HG03064 (cell line): ENCODE data around the gene FUBP3.

Source experiments
- ATAC-seq: cut with Tn5 transposase; IDR thresholded peaks from one replicate; pipeline ENCODE4 v1.9.1; 2021; ENCODE audit warnings: low read depth; ENCODE audit not compliant: unreplicated experiment

The FUBP3 gene, protein sequence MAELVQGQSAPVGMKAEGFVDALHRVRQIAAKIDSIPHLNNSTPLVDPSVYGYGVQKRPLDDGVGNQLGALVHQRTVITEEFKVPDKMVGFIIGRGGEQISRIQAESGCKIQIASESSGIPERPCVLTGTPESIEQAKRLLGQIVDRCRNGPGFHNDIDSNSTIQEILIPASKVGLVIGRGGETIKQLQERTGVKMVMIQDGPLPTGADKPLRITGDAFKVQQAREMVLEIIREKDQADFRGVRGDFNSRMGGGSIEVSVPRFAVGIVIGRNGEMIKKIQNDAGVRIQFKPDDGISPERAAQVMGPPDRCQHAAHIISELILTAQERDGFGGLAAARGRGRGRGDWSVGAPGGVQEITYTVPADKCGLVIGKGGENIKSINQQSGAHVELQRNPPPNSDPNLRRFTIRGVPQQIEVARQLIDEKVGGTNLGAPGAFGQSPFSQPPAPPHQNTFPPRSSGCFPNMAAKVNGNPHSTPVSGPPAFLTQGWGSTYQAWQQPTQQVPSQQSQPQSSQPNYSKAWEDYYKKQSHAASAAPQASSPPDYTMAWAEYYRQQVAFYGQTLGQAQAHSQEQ

DNA sequence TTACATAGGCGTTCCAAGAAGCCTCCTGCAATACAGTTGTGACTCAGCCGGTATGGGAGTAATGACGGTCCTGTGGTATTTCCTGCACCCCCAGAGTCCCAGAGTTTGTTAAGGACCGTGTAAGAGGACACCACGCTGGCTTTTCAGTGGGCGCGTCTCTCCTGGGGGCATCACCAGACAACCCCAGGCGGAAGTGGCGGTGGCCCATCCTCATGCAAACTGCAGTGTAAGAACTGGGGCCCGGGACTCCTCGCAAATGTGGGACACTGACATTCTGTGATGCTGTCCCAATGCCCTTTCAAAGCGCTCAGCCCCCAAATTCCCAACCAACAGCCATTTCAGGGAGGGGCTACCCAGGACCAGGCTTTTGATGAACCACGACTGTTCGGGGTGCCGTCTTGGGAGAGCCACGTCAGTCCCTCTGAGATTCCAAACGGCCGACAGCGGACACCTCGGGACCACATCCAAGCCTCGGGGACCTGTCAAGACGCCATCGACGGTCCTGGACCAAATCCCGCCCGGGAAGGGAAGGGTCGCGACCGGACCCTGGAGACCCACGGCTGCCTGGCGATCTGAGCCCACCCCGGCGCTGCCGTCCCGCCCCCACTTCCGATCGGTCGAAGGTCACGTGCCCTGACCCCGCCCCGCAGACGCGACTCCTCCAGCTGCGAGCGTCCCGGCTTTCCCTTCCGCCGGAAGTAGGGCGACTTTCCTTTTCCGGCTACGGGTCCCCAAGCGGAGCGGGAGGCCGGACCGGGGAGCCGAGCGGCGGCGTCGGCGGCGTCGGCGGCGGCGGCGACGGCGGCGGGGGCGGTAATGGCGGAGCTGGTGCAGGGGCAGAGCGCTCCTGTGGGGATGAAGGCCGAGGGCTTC lies at the start of gene FUBP3:
Gene FUBP3 (plus strand): TSS at position 713 of the 873 bp plus-strand sequence. CDS start 104 bp downstream, at position 817.
- peak; percentile 82 for ATAC-seq

- no peak for ATAC-seq
Measured at GRCh38 chr9:130530938-130531337, 48.4 kb upstream of the FUBP3 start.

- ATAC-seq: no peak
Measured at GRCh38 chr9:130531670-130532069, 47.7 kb upstream of the FUBP3 start.

DNA sequence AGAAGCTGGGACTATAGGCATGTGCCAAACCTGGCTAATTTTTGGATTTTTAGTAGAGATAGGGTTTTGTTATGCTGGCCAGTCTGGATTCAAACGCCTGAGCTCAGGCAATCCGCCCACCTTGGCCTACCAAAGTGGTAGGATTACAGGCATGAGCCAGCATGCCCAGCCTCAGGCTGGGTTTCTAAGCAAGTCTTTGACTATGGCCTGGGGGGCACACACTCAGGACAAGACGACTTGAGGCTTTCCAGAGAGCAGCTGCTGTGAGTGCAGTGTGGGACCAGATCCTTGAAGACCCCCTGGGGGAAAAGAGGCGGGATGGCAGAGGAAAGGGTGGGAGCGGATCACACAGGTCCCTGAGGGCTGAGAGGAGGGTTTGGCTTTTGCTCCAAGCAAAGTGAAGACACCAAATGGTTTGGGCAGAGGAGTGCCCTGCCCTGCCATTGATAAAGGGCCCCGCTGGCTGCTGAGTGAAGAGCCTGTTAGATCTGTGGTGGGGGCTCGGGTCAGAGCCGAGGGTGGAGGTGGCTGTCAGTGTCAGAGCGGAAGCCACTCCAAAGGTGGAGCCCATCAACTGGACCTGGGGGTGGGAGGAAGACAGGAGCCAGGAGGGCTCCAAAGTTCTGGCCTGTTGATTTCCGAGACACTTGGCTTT lies 46.8 kb upstream of the FUBP3 start:
- ATAC-seq: no peak

- ATAC-seq: no peak
Measured at GRCh38 chr9:130535818-130536521, 43.4 kb upstream of the FUBP3 start.

DNA sequence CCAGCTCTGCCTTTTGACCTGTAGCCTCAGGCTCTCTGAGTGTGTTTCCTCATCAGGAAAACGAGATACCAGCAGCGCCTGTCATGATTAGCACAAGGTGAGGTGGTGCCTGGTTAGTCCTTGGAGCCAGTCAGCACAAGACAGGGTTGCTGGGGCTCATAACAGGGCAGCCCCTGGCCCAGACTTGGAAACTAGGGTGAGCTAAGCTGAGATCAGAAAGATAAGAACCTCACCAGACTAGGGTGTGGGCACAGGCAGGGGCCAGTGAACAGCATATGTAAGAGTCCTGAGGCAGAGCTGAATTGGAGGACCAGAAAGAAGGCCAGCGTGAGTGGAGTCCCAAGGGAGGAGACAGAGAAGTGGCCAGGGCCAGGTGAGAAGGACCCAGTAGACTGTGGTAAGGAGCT lies 42.7 kb upstream of the FUBP3 start:
- ATAC-seq: no peak

DNA sequence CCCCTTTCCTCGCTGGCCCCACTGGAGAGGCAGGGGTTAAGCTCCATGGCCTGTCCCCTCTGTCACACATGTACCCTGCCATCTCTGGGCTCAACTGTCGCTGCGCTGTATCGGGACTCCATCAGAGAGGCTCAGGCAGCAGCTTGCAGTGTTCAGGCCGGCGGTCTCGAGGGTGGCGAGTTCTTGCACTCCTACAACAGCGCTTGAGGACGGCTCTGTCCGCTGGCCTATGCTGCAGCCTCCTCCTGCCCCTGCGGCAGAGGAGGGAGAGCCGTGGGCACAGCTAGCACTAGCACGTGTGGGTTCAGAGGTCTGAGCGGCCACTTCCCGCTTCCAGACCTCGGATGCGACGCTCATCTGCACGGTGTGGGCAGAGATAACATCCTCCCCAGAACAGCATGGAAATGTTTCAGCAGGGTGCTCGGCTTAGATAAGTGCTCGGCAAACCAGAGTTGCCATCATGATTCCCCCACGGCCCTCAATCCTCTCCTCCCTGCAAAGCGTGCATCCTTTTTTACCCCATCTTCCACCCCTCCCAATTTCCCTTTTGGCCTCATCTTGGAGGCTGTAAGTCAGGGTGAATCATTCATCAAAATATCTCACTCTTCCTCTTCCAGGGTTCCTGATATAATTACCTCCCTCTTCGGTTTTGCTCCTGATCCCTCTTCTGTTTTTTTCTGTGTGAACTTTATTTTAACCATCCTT lies 41.9 kb upstream of the FUBP3 start:
- no peak for ATAC-seq

GRCh38 chr9:130539420-130540223 lies 39.8 kb upstream of the FUBP3 start:
- ATAC-seq: no peak

DNA sequence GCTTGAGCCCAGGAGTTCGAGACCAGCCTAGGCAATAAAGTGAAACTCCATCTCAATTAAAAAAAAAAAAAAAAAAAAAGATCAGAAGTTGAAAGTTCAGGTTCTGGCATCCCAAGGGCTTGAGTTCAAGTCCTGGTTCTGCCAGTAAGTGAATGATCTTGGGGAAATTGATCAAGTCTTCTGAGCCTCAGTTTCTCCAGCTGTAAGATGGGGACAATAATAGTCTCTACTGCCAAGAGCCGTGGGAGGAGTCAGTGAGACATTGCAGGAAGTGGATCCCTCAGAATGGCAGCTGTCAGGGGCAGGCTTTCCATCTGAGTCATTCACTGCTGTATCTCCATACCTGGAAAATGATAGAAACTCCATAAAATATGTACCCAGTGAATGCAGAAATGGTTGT lies 37.8 kb upstream of the FUBP3 start:
- no peak for ATAC-seq

DNA sequence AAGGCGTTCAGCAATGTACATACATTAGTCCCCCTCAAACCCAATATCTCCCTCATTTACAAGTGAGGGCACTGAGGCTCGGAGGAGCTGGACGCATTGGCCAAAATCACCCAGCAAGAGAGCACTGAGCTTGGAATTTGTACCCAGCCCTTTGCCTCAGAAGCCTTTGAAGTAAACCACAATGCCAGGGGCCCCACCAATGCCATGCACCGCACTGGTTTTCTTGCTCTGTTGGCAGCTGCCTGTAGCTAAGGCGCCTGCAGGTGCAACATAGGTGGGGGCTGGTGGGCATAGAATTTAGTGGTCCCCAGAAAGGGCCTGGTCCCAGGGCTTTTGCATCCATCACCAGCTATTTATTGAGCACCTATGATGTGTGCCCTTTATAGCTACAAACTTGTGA lies 37.3 kb upstream of the FUBP3 start:
- ATAC-seq: no peak

GRCh38 chr9:130542457-130543228 lies 36.7 kb upstream of the FUBP3 start:
- no peak for ATAC-seq

- ATAC-seq: no peak
Measured at GRCh38 chr9:130543368-130543767, 36.0 kb upstream of the FUBP3 start.

- ATAC-seq: no peak
Measured at GRCh38 chr9:130543859-130544258, 35.5 kb upstream of the FUBP3 start.

DNA sequence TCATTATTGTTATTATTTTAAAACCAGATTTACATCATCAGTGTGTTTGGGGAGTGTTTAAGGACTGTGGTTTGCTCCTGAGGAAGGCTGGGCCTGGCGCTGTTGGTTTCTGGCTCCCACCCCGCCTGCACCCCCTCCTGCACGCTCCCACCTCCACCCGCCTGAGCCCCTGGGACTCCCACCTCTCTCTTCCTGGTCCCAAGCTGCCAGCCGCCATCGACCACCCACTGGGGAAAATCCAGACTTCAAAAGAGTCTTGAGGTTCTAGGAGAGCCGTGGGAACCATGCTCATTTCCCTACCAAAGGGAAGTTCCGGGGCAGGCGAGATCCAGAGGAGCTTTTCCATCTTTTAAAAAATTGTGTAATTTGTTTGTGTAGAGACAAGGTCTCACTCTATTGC lies 35.0 kb upstream of the FUBP3 start:
- ATAC-seq: no peak

DNA sequence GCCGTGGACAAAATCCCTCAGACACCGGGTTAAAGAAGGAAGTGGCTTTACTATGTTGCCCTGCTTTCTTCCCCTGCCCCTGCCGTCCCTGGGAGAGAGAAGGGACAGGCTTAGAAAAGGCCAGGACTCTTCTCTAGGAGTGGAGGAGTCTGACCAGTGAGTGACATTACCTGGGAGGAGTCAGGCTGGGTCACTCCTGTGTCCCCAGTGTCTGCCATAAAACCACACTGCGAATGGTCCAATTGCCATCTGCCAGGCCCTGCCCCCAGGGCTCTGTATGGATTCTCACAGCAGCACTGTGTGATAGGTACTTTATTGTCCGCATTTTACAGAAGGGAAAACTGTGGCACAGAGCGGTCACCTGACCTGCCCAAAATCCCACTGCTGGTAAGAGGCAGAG lies 31.3 kb upstream of the FUBP3 start:
- no peak for ATAC-seq

GRCh38 chr9:130549093-130549735 lies 30.2 kb upstream of the FUBP3 start:
- ATAC-seq: no peak

GRCh38 chr9:130554606-130555005 lies 24.8 kb upstream of the FUBP3 start:
- no peak for ATAC-seq

DNA sequence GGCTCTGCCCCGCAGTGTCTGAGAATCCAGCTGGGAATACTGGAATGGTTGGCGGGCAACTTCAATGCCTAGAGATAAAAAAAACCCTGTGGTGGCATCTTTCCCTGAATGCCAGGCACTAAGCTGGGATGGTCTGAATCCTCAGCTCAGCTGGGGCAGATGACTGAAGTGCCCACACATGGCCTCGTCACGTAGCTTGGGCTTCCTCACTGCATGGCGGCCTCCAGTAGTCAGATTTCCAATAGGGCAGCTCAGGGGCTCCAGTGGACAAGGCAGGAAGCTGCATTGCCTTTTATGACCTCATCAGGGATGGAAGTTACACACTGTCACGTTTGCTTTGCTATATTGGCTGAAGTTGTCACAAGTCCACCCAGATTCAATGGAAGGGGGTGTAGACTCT lies 24.3 kb upstream of the FUBP3 start:
- no peak for ATAC-seq
